ENCODE measurements around the gene COL13A1. TPM values are rescaled to one million over a fixed set of nuclear protein-coding genes. Genes with fewer than 3 reads are reported as not detected.

Gene COL13A1
- total RNA-seq, 4 donors from 2014 or later: 1.2 to 4.2 (median 2.6) TPM

GRCh38 chr10:69803809-69804208, 2.1 kb downstream of the COL13A1 start:
- H3K27ac ChIP-seq (replicated peaks in 1 of 4): no peak overlapping the region
- no peak overlapping the region for H3K4me3 ChIP-seq
- H3K9me3 ChIP-seq: no peaks in the 10 kb centered on the region
- intact Hi-C loops (cut with DNase I): loop anchor here (5.0 kb wide), 1 partner anchor 162 kb away; no protein-coding TSS in a partner anchor
- no peak for DNase-seq (ENCODE audit: extremely low spot score)
- no peaks in the 10 kb centered on the region for H3K36me3 ChIP-seq
- H3K4me1 ChIP-seq: peaks cover 19 to 32% (median 27%) of the 10 kb centered on the region in 4 donors
- 88% methylated on average over 7 of the region's 7 CpGs for WGBS
- peaks cover 0 to 28% (median 8%) of the 10 kb centered on the region in 4 donors for H3K27me3 ChIP-seq
- TF ChIP-seq, protein P1, sequence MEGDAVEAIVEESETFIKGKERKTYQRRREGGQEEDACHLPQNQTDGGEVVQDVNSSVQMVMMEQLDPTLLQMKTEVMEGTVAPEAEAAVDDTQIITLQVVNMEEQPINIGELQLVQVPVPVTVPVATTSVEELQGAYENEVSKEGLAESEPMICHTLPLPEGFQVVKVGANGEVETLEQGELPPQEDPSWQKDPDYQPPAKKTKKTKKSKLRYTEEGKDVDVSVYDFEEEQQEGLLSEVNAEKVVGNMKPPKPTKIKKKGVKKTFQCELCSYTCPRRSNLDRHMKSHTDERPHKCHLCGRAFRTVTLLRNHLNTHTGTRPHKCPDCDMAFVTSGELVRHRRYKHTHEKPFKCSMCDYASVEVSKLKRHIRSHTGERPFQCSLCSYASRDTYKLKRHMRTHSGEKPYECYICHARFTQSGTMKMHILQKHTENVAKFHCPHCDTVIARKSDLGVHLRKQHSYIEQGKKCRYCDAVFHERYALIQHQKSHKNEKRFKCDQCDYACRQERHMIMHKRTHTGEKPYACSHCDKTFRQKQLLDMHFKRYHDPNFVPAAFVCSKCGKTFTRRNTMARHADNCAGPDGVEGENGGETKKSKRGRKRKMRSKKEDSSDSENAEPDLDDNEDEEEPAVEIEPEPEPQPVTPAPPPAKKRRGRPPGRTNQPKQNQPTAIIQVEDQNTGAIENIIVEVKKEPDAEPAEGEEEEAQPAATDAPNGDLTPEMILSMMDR (IDR thresholded peaks at IDR 0.05): no peak
- TF ChIP-seq POLR2AphosphoS5 (IDR thresholded peaks at IDR 0.05): no peak

DNA sequence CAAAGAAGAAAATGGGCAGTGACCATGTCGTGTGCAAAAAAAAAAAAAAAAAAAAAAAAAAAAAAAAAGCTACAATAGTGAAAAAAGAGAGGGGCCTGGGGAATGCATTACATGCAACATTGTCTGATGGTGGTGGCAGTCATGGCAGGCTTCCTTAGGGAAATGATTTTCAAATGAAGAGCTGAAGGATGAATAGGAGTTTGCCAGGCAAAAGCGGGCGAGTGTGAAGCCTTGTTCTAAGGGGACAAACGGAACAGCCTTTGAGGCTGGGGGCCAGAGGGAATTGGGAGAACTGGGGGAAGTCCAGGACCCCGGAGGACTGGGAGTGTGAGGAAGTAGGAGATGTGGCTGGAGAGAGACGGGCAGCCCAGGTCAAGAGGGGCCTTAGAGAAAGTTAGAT, 3.1 kb downstream of the COL13A1 start:
- Histone ChIP-seq H3K9me3 (no peaks in the 10 kb centered on the region), H3K36me3 (no peaks in the 10 kb centered on the region), H3K27ac (replicated peaks in 1 of 4) (no peak overlapping the region), H3K4me3 (no peak overlapping the region), H3K27me3 (peaks cover 0 to 28% (median 8%) of the 10 kb centered on the region in 4 donors), H3K4me1 (peaks cover 19 to 32% (median 27%) of the 10 kb centered on the region in 4 donors)
- TF ChIP-seq POLR2A (IDR thresholded peaks at IDR 0.05; ENCODE audit: low read depth) (no peak), POLR2AphosphoS5 (IDR thresholded peaks at IDR 0.05) (no peak), EP300 (IDR thresholded peaks at IDR 0.05) (no peak)
- TF ChIP-seq, protein P1 (IDR thresholded peaks at IDR 0.05): no peak
- DNase-seq (ENCODE audit: extremely low spot score): no peak
- intact Hi-C loops (cut with DNase I): loop anchor here (5.0 kb wide), 1 partner anchor 162 kb away; no protein-coding TSS in a partner anchor
- 89% methylated on average over 6 of the region's 6 CpGs for WGBS

GRCh38 chr10:69807122-69807521, 5.4 kb downstream of the COL13A1 start:
- peaks cover 0 to 18% (median 6%) of the 10 kb centered on the region in 4 donors for H3K27me3 ChIP-seq
- 76% methylated on average over 2 of the region's 2 CpGs for WGBS
- peaks cover 8 to 15% (median 12%) of the 10 kb centered on the region in 4 donors for H3K4me1 ChIP-seq
- H3K27ac ChIP-seq (replicated peaks in 1 of 4): no peak overlapping the region
- H3K36me3 ChIP-seq: no peaks in the 10 kb centered on the region
- TF ChIP-seq EP300 (IDR thresholded peaks at IDR 0.05): no peak
- TF ChIP-seq POLR2A (IDR thresholded peaks at IDR 0.05; ENCODE audit: low read depth): no peak
- TF ChIP-seq, protein P1 (IDR thresholded peaks at IDR 0.05): no peak
- no peak for TF ChIP-seq POLR2AphosphoS5 (IDR thresholded peaks at IDR 0.05)
- H3K9me3 ChIP-seq: no peaks in the 10 kb centered on the region
- no peak overlapping the region for H3K4me3 ChIP-seq
- DNase-seq (ENCODE audit: extremely low spot score): no peak
- intact Hi-C loops (cut with DNase I): no loop called here

DNA sequence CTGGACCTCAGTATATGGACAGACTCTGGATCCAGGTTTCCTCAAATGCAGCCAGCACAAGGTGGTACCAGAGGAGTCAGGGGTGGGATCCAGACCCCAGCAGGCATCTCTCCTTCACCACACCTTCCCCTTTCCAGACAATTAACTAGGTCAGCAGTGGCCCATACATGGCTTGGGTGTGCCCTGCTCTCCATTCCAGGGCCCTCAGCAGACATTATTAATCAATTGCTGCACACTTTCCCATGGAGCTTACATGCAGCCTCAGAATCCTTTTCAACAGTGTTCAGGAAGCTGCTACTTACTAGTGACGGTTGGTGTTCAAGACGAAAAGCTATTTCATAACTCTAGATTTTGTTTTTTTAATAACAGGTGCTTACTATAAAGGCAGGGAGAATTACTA, 6.0 kb downstream of the COL13A1 start:
- no peak overlapping the region for H3K27ac ChIP-seq (replicated peaks in 1 of 4)
- H3K27me3 ChIP-seq: peaks cover 0 to 12% (median 3%) of the 10 kb centered on the region in 4 donors
- H3K36me3 ChIP-seq: no peaks in the 10 kb centered on the region
- TF ChIP-seq EP300 (IDR thresholded peaks at IDR 0.05) (no peak), POLR2AphosphoS5 (IDR thresholded peaks at IDR 0.05) (no peak), POLR2A (IDR thresholded peaks at IDR 0.05; ENCODE audit: low read depth) (no peak)
- TF ChIP-seq, protein P1 (IDR thresholded peaks at IDR 0.05): no peak
- no peak for DNase-seq (ENCODE audit: extremely low spot score)
- H3K9me3 ChIP-seq: no peaks in the 10 kb centered on the region
- peaks cover 4 to 9% (median 7%) of the 10 kb centered on the region in 4 donors for H3K4me1 ChIP-seq
- intact Hi-C loops (cut with DNase I): no loop called here
- no peak overlapping the region for H3K4me3 ChIP-seq
- WGBS: 71% methylated on average over 2 of the region's 2 CpGs

- no peak for DNase-seq (ENCODE audit: extremely low spot score)
- no peak overlapping the region for H3K27ac ChIP-seq (replicated peaks in 1 of 4)
- no peaks in the 10 kb centered on the region for H3K4me1 ChIP-seq
- H3K4me3 ChIP-seq: no peak overlapping the region
- intact Hi-C loops (cut with DNase I): no loop called here
- 100% methylated on average over 1 of the region's 1 CpG for WGBS
- no peaks in the 10 kb centered on the region for H3K27me3 ChIP-seq
- no peaks in the 10 kb centered on the region for H3K36me3 ChIP-seq
- TF ChIP-seq EP300 (IDR thresholded peaks at IDR 0.05): no peak
- TF ChIP-seq POLR2AphosphoS5 (IDR thresholded peaks at IDR 0.05): no peak
- TF ChIP-seq, protein P1 (IDR thresholded peaks at IDR 0.05): no peak
- no peak for TF ChIP-seq POLR2A (IDR thresholded peaks at IDR 0.05; ENCODE audit: low read depth)
- H3K9me3 ChIP-seq: no peaks in the 10 kb centered on the region
Observed at GRCh38 chr10:69809318-69809717, 7.6 kb downstream of the COL13A1 start.
